Mucosa of rectum (tissue), 2 donors: ENCODE measurements around the gene SYNPR.

Experiments
- H3K27ac ChIP-seq, 2 donors: one replicate each; pipeline ENCODE4 v1.7.0; 2013; ENCODE audit warnings: inconsistent platforms in 2 of 2, low read depth in 2 of 2, low read length in 2 of 2
- H3K27me3 ChIP-seq, 2 donors: one replicate each; pipeline ENCODE4 v1.7.0; 2013; ENCODE audit warnings: low read length in 2 of 2; ENCODE audit not compliant: control insufficient read depth in 2 of 2, insufficient read depth in 2 of 2
- H3K36me3 ChIP-seq, 2 donors: one replicate each; pipeline ENCODE4 v1.7.0; 2013; ENCODE audit warnings: low read length in 2 of 2; ENCODE audit not compliant: control insufficient read depth in 2 of 2, insufficient read depth in 2 of 2
- H3K4me1 ChIP-seq, 2 donors: one replicate each; pipeline ENCODE4 v1.7.0; 2013; ENCODE audit warnings: low read length in 2 of 2, mild to moderate bottlenecking in 1 of 2; ENCODE audit not compliant: control insufficient read depth in 2 of 2, insufficient read depth in 2 of 2
- H3K4me3 ChIP-seq, 2 donors: one replicate each; pipeline ENCODE4 v1.7.0; 2013; ENCODE audit warnings: low read length in 2 of 2
- H3K9ac ChIP-seq, 2 donors: one replicate each; pipeline ENCODE4 v1.7.0; 2013; ENCODE audit warnings: low read length in 2 of 2, low read depth in 1 of 2, mild to moderate bottlenecking in 1 of 2
- H3K9me3 ChIP-seq, 2 donors: one replicate each; pipeline ENCODE4 v1.7.0; 2013; ENCODE audit warnings: low read length in 2 of 2; ENCODE audit not compliant: control insufficient read depth in 2 of 2
- donor health status: healthy.
- donor health status: Normal muscosa, but diverticular disease.

Gene SYNPR

GRCh38 chr3:63450023-63450422 lies 171.9 kb downstream of the SYNPR start:
- H3K27ac ChIP-seq, result peak overlapping the region in 1 of 2 donors; percentile 56
- no peaks in the 10 kb centered on the region for H3K27me3 ChIP-seq
- H3K9me3 ChIP-seq, result no peaks in the 10 kb centered on the region
- no peaks in the 10 kb centered on the region for H3K36me3 ChIP-seq
- no peak overlapping the region for H3K9ac ChIP-seq
- peaks cover 4 to 15% of the 10 kb centered on the region in 2 donors for H3K4me1 ChIP-seq
- H3K4me3 ChIP-seq, result no peak overlapping the region

- Histone ChIP-seq H3K9me3 (no peaks in the 10 kb centered on the region), H3K27ac (peak overlapping the region; percentile 55 to 56), H3K9ac (no peak overlapping the region), H3K4me3 (no peak overlapping the region), H3K36me3 (no peaks in the 10 kb centered on the region), H3K4me1 (peaks cover 4 to 15% of the 10 kb centered on the region in 2 donors), H3K27me3 (no peaks in the 10 kb centered on the region)
Observed at GRCh38 chr3:63450634-63451363, 172.7 kb downstream of the SYNPR start.

- H3K4me3 ChIP-seq, result no peak overlapping the region
- no peak overlapping the region for H3K27ac ChIP-seq
- no peaks in the 10 kb centered on the region for H3K36me3 ChIP-seq
- H3K9ac ChIP-seq, result no peak overlapping the region
- H3K9me3 ChIP-seq, result no peaks in the 10 kb centered on the region
- H3K27me3 ChIP-seq, result no peaks in the 10 kb centered on the region
- H3K4me1 ChIP-seq, result peaks cover 0 to under 1% of the 10 kb centered on the region in 2 donors
Observed at GRCh38 chr3:63456901-63457300, 178.8 kb downstream of the SYNPR start.

DNA sequence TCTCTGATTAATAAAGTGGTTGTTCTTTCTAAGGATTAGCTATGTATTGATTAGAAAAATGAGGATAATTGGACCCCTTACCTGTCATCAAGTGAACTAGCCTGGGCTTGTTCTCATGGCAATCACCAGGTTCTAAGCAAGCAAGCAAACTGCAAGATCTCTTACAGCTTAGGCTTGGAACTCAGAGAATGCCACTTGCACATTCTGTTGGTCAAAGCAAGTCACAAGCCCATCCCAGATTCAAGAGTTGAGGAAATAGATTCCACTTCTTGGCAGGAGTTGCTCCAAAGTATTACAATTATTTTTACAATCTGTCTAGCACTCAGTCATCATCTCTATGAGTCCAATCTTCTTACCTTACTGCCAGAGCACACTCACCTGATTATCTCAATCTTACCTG lies 180.3 kb downstream of the SYNPR start:
- H3K27ac ChIP-seq, result no peak overlapping the region
- no peaks in the 10 kb centered on the region for H3K4me1 ChIP-seq
- H3K27me3 ChIP-seq, result no peaks in the 10 kb centered on the region
- H3K4me3 ChIP-seq, result no peak overlapping the region
- H3K36me3 ChIP-seq, result no peaks in the 10 kb centered on the region
- no peaks in the 10 kb centered on the region for H3K9me3 ChIP-seq
- no peak overlapping the region for H3K9ac ChIP-seq

DNA sequence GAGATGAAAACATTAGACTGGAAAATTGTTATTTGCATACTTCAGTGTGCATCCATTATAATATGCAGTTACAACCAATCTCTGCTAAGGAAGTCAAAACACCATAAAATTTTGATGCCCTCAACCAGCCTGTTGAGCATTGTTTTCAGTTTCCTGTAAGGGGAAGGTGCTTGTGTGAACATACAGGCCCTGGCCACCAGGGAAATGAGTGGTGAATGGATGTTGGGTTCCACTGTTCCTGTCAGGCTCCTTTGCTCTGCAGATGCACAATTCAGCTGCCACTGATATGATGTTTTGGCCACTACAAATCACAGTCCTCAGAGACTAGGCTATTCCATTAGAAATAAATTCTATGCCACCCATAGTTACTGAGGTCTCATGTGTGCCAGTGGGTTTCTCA lies 184.6 kb downstream of the SYNPR start:
- no peak overlapping the region for H3K4me3 ChIP-seq
- no peaks in the 10 kb centered on the region for H3K9me3 ChIP-seq
- H3K27me3 ChIP-seq, result no peaks in the 10 kb centered on the region
- H3K27ac ChIP-seq, result no peak overlapping the region
- no peak overlapping the region for H3K9ac ChIP-seq
- H3K36me3 ChIP-seq, result no peaks in the 10 kb centered on the region
- no peaks in the 10 kb centered on the region for H3K4me1 ChIP-seq

GRCh38 chr3:63467392-63467791 lies 189.3 kb downstream of the SYNPR start:
- H3K4me3 ChIP-seq, result no peak overlapping the region
- H3K27ac ChIP-seq, result no peak overlapping the region
- H3K4me1 ChIP-seq, result peaks cover 0 to 8% of the 10 kb centered on the region in 2 donors
- no peaks in the 10 kb centered on the region for H3K27me3 ChIP-seq
- H3K9ac ChIP-seq, result no peak overlapping the region
- no peaks in the 10 kb centered on the region for H3K36me3 ChIP-seq
- H3K9me3 ChIP-seq, result no peaks in the 10 kb centered on the region

DNA sequence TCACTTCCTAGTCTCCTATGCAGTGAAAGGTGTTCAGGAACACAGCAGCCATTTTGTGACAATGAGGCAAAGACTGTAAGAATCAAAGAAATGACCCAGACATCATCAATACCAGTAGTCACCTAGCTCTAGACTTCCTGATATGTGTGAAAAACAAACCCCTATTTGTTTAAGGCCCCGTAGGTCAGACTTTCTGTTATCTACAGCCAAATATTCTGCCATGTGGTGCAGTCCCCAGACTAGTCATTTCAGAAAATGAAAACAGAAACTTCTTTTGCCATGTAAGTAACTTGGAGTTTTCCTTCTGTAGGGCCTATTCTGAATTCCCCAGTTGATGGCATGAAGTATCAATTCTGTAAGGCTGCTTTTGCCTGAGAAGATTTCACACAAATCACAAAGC lies 192.6 kb downstream of the SYNPR start:
- H3K9ac ChIP-seq, result no peak overlapping the region
- H3K4me3 ChIP-seq, result no peak overlapping the region

DNA sequence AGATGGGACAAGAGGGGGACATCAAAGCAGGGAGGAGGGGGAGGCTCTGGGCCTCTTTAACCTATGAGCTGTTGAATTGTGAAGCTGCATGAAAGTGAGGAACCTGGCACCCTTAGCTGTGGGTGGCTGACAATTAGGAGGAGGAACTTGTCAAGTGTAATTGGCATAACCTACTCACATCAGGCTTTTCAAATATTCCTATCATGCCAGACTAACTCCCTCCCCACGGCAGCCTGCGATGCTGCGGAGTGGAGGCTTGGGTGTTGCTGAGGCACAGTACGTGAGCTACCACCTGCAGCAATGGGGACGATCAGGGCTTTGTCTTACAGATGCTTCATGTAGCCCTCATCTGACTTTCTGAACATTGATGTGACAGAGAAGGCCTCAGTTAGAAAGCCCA lies 193.7 kb downstream of the SYNPR start:
- no peak overlapping the region for H3K27ac ChIP-seq
- H3K4me1 ChIP-seq, result peaks cover 0 to 8% of the 10 kb centered on the region in 2 donors
- H3K4me3 ChIP-seq, result no peak overlapping the region
- no peaks in the 10 kb centered on the region for H3K27me3 ChIP-seq
- no peaks in the 10 kb centered on the region for H3K9me3 ChIP-seq
- no peak overlapping the region for H3K9ac ChIP-seq
- H3K36me3 ChIP-seq, result no peaks in the 10 kb centered on the region

More for the DNA sequence above, 192.6 kb downstream of the SYNPR start:
- H3K27me3 ChIP-seq, result no peaks in the 10 kb centered on the region
- no peaks in the 10 kb centered on the region for H3K36me3 ChIP-seq
- H3K4me1 ChIP-seq, result peaks cover 0 to 8% of the 10 kb centered on the region in 2 donors
- no peaks in the 10 kb centered on the region for H3K9me3 ChIP-seq
- H3K27ac ChIP-seq, result peak overlapping the region in 1 of 2 donors; percentile 44

GRCh38 chr3:63473641-63474166 lies 195.6 kb downstream of the SYNPR start:
- peaks cover 0 to 10% of the 10 kb centered on the region in 2 donors for H3K4me1 ChIP-seq
- no peaks in the 10 kb centered on the region for H3K36me3 ChIP-seq
- no peak overlapping the region for H3K27ac ChIP-seq
- H3K4me3 ChIP-seq, result no peak overlapping the region
- H3K9me3 ChIP-seq, result no peaks in the 10 kb centered on the region
- no peak overlapping the region for H3K9ac ChIP-seq
- no peaks in the 10 kb centered on the region for H3K27me3 ChIP-seq

- H3K27me3 ChIP-seq, result no peaks in the 10 kb centered on the region
- H3K9me3 ChIP-seq, result no peaks in the 10 kb centered on the region
- H3K27ac ChIP-seq, result no peak overlapping the region
- peaks cover 0 to 10% of the 10 kb centered on the region in 2 donors for H3K4me1 ChIP-seq
- no peak overlapping the region for H3K4me3 ChIP-seq
- no peak overlapping the region for H3K9ac ChIP-seq
- no peaks in the 10 kb centered on the region for H3K36me3 ChIP-seq
Observed at GRCh38 chr3:63474828-63475518, 196.9 kb downstream of the SYNPR start.
